SK-N-SH treated with all-trans-retinoic acid at 6 μM for 48 hours (cell line): ENCODE measurements around the gene MRPL41.

Source experiments
- ARNTL ChIP-seq: fragments of 450-650 bp; formaldehyde crosslinking; IDR thresholded peaks from 2 replicates; pipeline ENCODE4 v1.5.0; 2020; ENCODE audit warnings: low read depth, mild to moderate bottlenecking, moderate library complexity, borderline replicate concordance
- PATZ1 ChIP-seq: fragments of 250-450 bp; sonication (Bioruptor Pico); IDR thresholded peaks from 2 replicates; pipeline ENCODE4 v1.8.0; 2020; ENCODE audit warnings: mild to moderate bottlenecking, moderate library complexity, borderline replicate concordance
- ZFP3 ChIP-seq: fragments of 250-450 bp; sonication (Bioruptor Pico); IDR thresholded peaks from 2 replicates; pipeline ENCODE4 v1.5.0; 2020; ENCODE audit warnings: mild to moderate bottlenecking, moderate library complexity

GRCh38 chr9:137552022-137552768 lies 516 bp downstream of the MRPL41 start:
- TF ChIP-seq PATZ1 (CRISPR knock-in tag) (no peak), ZFP3 (CRISPR knock-in tag) (no peak), ARNTL (CRISPR knock-in tag) (no peak)
